SU-DHL-6 (cell line): Measurements from ENCODE around the gene ZNF680.
"Not testable (repeated sequence)": the region's sequence is repeated elsewhere in the genome, so short reads cannot be mapped to it uniquely, and the experiment has no call there.

Experiments
- H2AFZ ChIP-seq: fragments of 200-600 bp; sonication (generic); 2 replicates; pipeline ENCODE4 v1.6.1; 2014; ENCODE audit warnings: low read depth, mild to moderate bottlenecking, moderate library complexity, mixed read lengths, antibody characterized with exemption, low read length; ENCODE audit not compliant: severe bottlenecking
- H3F3A ChIP-seq: fragments of 200-600 bp; shearing (Covaris generic); 2 replicates; pipeline ENCODE4 v1.6.0; 2016; ENCODE audit warnings: antibody characterized with exemption, mild to moderate bottlenecking; ENCODE audit not compliant: insufficient read depth
- H3K27ac ChIP-seq: fragments of 200-600 bp; sonication (generic); 2 replicates; pipeline ENCODE4 v1.5.1; 2016; ENCODE audit warnings: low read depth, mild to moderate bottlenecking, low read length, moderate library complexity, mixed read lengths
- H3K27me3 ChIP-seq: fragments of 200-600 bp; sonication (generic), shearing (Covaris generic); 2 replicates; pipeline ENCODE4 v1.6.0; 2014; ENCODE audit warnings: mild to moderate bottlenecking, low read length
- H3K36me3 ChIP-seq: fragments of 200-600 bp; sonication (generic); 2 replicates; pipeline ENCODE4 v1.6.1; 2014; ENCODE audit warnings: mild to moderate bottlenecking, low read length, mixed read lengths
- H3K4me2 ChIP-seq: fragments of 300-600, 200-600 bp; shearing (Covaris generic), sonication (generic); 2 replicates; pipeline ENCODE4 v1.6.0; 2014; ENCODE audit warnings: low read length, low read depth, mild to moderate bottlenecking; ENCODE audit not compliant: poor library complexity, severe bottlenecking
- H3K4me3 ChIP-seq: fragments of 200-600 bp; sonication (generic); 2 replicates; pipeline ENCODE4 v1.5.1; 2014; ENCODE audit warnings: antibody characterized with exemption, low read length, mild to moderate bottlenecking, mixed read lengths; ENCODE audit not compliant: insufficient read depth, poor library complexity, severe bottlenecking
- H3K79me2 ChIP-seq: fragments of 200-600 bp; sonication (generic); 2 replicates; pipeline ENCODE4 v1.6.1; 2014; ENCODE audit warnings: mild to moderate bottlenecking, low read length, moderate library complexity; ENCODE audit not compliant: insufficient read depth
- H3K9ac ChIP-seq: fragments of 200-600 bp; sonication (generic); 2 replicates; pipeline ENCODE4 v1.7.0; 2014; ENCODE audit warnings: mild to moderate bottlenecking, low read length
- H3K9me2 ChIP-seq: fragments of 200-600 bp; sonication (generic); replicated peaks from 2 replicates; pipeline ENCODE4 v1.6.1; 2014; ENCODE audit warnings: low read length; ENCODE audit not compliant: insufficient read depth
- H3K9me3 ChIP-seq: fragments of 200-600 bp; sonication (generic); 2 replicates; pipeline ENCODE4 v1.6.1; 2014; ENCODE audit warnings: low read length, mixed read lengths; ENCODE audit not compliant: insufficient read depth
- H4K20me1 ChIP-seq: fragments of 200-600 bp; sonication (generic); 2 replicates; pipeline ENCODE4 v1.6.1; 2014; ENCODE audit warnings: low read depth, mild to moderate bottlenecking, antibody characterized with exemption, low read length, moderate library complexity, mixed read lengths
- EZH2phosphoT487 ChIP-seq: fragments of 200-600 bp; sonication (generic), shearing (Covaris generic); conservative IDR thresholded peaks from 2 replicates; pipeline ENCODE4 v1.6.1; 2018; ENCODE audit warnings: mild to moderate bottlenecking, antibody characterized with exemption, low read length, moderate library complexity, mixed read lengths
- TF ChIP-seq, protein P1 (sequence below): fragments of 200-600 bp; sonication (generic); IDR thresholded peaks from one replicate; pipeline ENCODE4 v1.5.1; 2017; ENCODE audit warnings: antibody characterized with exemption, mild to moderate bottlenecking, low read length, moderate library complexity; ENCODE audit not compliant: insufficient read depth, poor library complexity, severe bottlenecking

The ZNF680 gene

GRCh38 chr7:64558323-64558705 lies 4.6 kb downstream of the ZNF680 start:
- no peak overlapping the region for H2AFZ ChIP-seq

GRCh38 chr7:64557601-64558322 lies 5.1 kb downstream of the ZNF680 start:
- TF ChIP-seq EZH2phosphoT487: no peak
- TF ChIP-seq, protein P1, sequence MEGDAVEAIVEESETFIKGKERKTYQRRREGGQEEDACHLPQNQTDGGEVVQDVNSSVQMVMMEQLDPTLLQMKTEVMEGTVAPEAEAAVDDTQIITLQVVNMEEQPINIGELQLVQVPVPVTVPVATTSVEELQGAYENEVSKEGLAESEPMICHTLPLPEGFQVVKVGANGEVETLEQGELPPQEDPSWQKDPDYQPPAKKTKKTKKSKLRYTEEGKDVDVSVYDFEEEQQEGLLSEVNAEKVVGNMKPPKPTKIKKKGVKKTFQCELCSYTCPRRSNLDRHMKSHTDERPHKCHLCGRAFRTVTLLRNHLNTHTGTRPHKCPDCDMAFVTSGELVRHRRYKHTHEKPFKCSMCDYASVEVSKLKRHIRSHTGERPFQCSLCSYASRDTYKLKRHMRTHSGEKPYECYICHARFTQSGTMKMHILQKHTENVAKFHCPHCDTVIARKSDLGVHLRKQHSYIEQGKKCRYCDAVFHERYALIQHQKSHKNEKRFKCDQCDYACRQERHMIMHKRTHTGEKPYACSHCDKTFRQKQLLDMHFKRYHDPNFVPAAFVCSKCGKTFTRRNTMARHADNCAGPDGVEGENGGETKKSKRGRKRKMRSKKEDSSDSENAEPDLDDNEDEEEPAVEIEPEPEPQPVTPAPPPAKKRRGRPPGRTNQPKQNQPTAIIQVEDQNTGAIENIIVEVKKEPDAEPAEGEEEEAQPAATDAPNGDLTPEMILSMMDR: no peak
- H3K9me3 ChIP-seq: no peaks in the 10 kb centered on the region
- no peak overlapping the region for H2AFZ ChIP-seq
- peaks cover 48% of the 10 kb centered on the region for H3F3A ChIP-seq
- H3K27me3 ChIP-seq: no peaks in the 10 kb centered on the region
- no peaks in the 10 kb centered on the region for H4K20me1 ChIP-seq
- peak overlapping the region; percentile 31 for H3K9ac ChIP-seq
- H3K4me2 ChIP-seq: peak overlapping the region; percentile 86
- H3K27ac ChIP-seq: peak overlapping the region; percentile 93
- H3K4me3 ChIP-seq: peak overlapping the region; percentile 35
- no peaks in the 10 kb centered on the region for H3K9me2 ChIP-seq
- peaks cover 22% of the 10 kb centered on the region for H3K36me3 ChIP-seq
- H3K79me2 ChIP-seq: peaks cover 96% of the 10 kb centered on the region

More at GRCh38 chr7:64558323-64558705, 4.6 kb downstream of the ZNF680 start:
- Histone ChIP-seq H3K36me3 (peaks cover 22% of the 10 kb centered on the region), H4K20me1 (no peaks in the 10 kb centered on the region), H3K4me3 (peak overlapping the region; percentile 35), H3K9me2 (no peaks in the 10 kb centered on the region), H3F3A (peaks cover 49% of the 10 kb centered on the region), H3K27ac (peak overlapping the region; percentile 93), H3K9ac (peak overlapping the region; percentile 31), H3K79me2 (peaks cover 91% of the 10 kb centered on the region), H3K27me3 (no peaks in the 10 kb centered on the region), H3K9me3 (no peaks in the 10 kb centered on the region), H3K4me2 (peak overlapping the region; percentile 86)
- TF ChIP-seq, protein P1: no peak
- no peak for TF ChIP-seq EZH2phosphoT487

GRCh38 chr7:64555046-64555445 lies 7.8 kb downstream of the ZNF680 start:
- H3K27ac ChIP-seq: no peak overlapping the region
- no peak overlapping the region for H3K4me2 ChIP-seq
- H3K9me3 ChIP-seq: no peaks in the 10 kb centered on the region
- H3K79me2 ChIP-seq: peaks cover 97% of the 10 kb centered on the region
- H3K9ac ChIP-seq: no peak overlapping the region
- H3K9me2 ChIP-seq: no peaks in the 10 kb centered on the region
- no peak overlapping the region for H2AFZ ChIP-seq
- H3K36me3 ChIP-seq: peaks cover 24% of the 10 kb centered on the region
- H3K27me3 ChIP-seq: no peaks in the 10 kb centered on the region
- TF ChIP-seq, protein P1: no peak
- TF ChIP-seq EZH2phosphoT487: no peak
- H4K20me1 ChIP-seq: peaks cover 14% of the 10 kb centered on the region
- peaks cover 26% of the 10 kb centered on the region for H3F3A ChIP-seq
- H3K4me3 ChIP-seq: no peak overlapping the region

- not testable (repeated sequence) for H3K9me3 ChIP-seq, H3K9me2 ChIP-seq, H3K4me2 ChIP-seq, H3K27ac ChIP-seq, H3K4me3 ChIP-seq, H2AFZ ChIP-seq, H3K9ac ChIP-seq, H3K27me3 ChIP-seq
- Histone ChIP-seq H3F3A (peaks cover 18% of the 10 kb centered on the region), H4K20me1 (peaks cover 14% of the 10 kb centered on the region), H3K36me3 (peaks cover 26% of the 10 kb centered on the region), H3K79me2 (peaks cover 97% of the 10 kb centered on the region)
Observed at GRCh38 chr7:64554188-64554587, 8.7 kb downstream of the ZNF680 start.
